Endothelial cell (in vitro differentiated cells): Measurements from ENCODE around the gene LIM2. TPM values are rescaled to one million over a fixed set of nuclear protein-coding genes. Genes with fewer than 3 reads are reported as not detected.

Source experiments
- DNase-seq: peaks from one replicate; pipeline ENCODE4 v3.0.0; 2021; ENCODE audit warnings: low spot score
- H3K27ac Mint-ChIP-seq: one replicate; pipeline ENCODE4 v1.8.0; 2021; ENCODE audit warnings: mixed read lengths, inconsistent platforms; ENCODE audit not compliant: unreplicated experiment
- H3K27me3 Mint-ChIP-seq: one replicate; pipeline ENCODE4 v1.8.0; 2021; ENCODE audit warnings: mild to moderate bottlenecking, moderate library complexity, mixed read lengths, inconsistent platforms; ENCODE audit not compliant: unreplicated experiment
- H3K36me3 Mint-ChIP-seq: one replicate; pipeline ENCODE4 v1.8.0; 2021; ENCODE audit warnings: mild to moderate bottlenecking, low read depth, mixed read lengths, inconsistent platforms; ENCODE audit not compliant: unreplicated experiment
- H3K4me1 Mint-ChIP-seq: one replicate; pipeline ENCODE4 v1.8.0; 2021; ENCODE audit warnings: mild to moderate bottlenecking, mixed read lengths, inconsistent platforms; ENCODE audit not compliant: unreplicated experiment
- H3K4me3 Mint-ChIP-seq: one replicate; pipeline ENCODE4 v1.8.0; 2021; ENCODE audit warnings: mild to moderate bottlenecking, mixed read lengths, inconsistent platforms; ENCODE audit not compliant: unreplicated experiment
- H3K9me3 Mint-ChIP-seq: one replicate; pipeline ENCODE4 v1.8.0; 2021; ENCODE audit warnings: mixed read lengths, inconsistent platforms; ENCODE audit not compliant: unreplicated experiment
- total RNA-seq: library from RNA; stranded (reverse); fragmentation: NEBNext Ultra II Directional; extraction: Animal tissue kit (Norgen Biotek cat#: 25700); gene quantifications from one replicate; pipeline ENCODE4 v1.2.1, GENCODE V29; 2021; ENCODE audit not compliant: unreplicated experiment
- TF ChIP-seq, protein P1 (sequence below): fragments of 200-600 bp; sonication (generic); IDR thresholded peaks from one replicate; pipeline ENCODE4 v1.5.0; 2021; ENCODE audit warnings: antibody characterized with exemption; ENCODE audit not compliant: unreplicated experiment

Gene LIM2
- total RNA-seq, 1 donor from 2014 or later: not detected

DNA sequence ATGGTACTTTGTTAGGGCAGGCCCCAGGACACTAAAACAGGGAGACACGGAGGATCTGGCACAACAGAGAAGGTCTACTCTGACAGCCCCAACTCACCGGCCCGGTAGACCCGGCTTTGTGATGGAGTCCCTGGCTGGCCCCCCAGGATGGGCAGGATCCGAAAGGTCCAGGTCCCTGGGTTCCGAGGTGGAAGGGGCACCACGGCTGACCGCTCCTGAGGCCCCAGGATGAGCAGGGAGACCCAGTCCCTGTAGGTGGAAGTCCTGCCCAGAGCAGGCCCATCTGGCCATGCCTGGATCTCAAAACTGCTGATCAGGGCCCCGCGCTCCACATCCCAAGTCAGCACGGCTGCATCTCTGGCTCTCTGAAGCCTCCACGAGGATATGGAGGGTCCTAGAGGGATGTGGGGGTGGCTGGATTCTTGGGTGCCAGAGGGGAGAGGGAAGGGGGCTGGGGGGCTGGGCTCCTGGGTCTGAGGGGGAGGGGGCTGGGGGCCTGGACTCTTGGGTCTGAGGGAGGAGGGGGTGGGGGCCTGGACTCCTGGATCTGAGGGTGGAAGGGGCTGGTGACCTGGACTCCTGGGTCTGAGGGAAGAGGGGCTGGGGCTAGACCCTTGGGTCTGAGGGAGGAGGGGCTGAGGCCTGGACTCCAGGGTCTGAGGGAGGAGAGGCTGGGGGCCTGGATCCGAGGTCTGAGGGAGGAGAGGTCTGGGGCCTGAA is 50.5 kb downstream of the LIM2 start:
- TF ChIP-seq, protein P1, sequence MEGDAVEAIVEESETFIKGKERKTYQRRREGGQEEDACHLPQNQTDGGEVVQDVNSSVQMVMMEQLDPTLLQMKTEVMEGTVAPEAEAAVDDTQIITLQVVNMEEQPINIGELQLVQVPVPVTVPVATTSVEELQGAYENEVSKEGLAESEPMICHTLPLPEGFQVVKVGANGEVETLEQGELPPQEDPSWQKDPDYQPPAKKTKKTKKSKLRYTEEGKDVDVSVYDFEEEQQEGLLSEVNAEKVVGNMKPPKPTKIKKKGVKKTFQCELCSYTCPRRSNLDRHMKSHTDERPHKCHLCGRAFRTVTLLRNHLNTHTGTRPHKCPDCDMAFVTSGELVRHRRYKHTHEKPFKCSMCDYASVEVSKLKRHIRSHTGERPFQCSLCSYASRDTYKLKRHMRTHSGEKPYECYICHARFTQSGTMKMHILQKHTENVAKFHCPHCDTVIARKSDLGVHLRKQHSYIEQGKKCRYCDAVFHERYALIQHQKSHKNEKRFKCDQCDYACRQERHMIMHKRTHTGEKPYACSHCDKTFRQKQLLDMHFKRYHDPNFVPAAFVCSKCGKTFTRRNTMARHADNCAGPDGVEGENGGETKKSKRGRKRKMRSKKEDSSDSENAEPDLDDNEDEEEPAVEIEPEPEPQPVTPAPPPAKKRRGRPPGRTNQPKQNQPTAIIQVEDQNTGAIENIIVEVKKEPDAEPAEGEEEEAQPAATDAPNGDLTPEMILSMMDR: no peak
- no peak for DNase-seq
- no peaks in the 10 kb centered on the region for H3K9me3 Mint-ChIP-seq

DNA sequence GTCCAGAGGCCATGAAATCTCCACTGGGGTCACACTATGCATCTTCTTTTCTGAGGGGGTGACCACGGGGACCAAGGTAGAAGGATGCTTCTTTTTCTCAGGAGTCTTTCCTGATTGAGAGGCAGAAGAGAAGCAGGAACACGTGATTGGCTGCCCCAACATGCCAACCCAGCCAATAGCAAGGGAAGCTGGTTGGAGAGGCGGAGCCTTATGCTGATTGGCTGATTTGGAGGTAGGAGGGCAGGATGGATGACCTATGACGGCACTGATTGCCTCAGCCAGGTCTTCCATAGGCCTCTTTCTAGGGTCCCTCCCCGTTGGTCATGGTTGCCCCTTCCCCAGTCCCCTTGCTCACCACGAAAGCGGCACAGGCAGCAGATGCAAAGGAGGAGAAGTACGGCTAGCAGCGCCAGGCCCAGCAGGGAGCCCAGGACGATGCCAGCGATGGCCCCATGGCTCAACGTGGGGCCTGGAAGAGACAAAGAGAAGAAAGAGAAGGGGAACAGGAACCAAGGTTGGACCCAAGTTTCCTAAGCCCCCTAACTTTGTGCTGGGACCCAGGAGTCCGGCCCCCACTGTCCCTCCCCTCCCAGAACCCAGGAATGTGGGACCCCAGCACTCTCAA is 53.8 kb downstream of the LIM2 start:
- Mint-ChIP-seq H3K9me3 (peaks cover 9% of the 10 kb centered on the region), H3K27me3 (peaks cover 11% of the 10 kb centered on the region)

More for the DNA sequence above, 50.5 kb downstream of the LIM2 start:
- H3K27me3 Mint-ChIP-seq: peaks cover 13% of the 10 kb centered on the region
- peaks cover 20% of the 10 kb centered on the region for H3K4me1 Mint-ChIP-seq
- H3K36me3 Mint-ChIP-seq: peaks cover 12% of the 10 kb centered on the region
- no peak overlapping the region for H3K27ac Mint-ChIP-seq
- H3K4me3 Mint-ChIP-seq: no peak overlapping the region

DNA sequence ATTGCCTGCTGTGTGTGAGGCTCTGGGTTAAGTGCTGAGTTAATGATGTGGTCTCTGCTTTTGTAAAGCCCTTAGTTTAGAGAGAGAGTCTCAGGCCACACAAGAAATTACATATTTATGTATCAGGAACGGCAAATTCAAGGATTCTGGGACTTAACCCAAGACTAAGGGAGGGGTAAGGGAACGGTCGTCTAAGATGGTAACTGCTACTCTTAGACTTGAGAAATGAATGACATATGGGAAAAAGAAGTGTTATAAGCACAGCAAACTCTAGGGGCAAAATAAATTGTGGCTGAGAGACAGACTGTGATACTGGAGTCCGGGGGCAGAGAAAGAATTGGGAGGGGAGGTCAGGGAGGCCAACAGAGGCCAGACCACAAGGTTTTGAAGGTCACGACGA is 56.1 kb downstream of the LIM2 start:
- H3K27ac Mint-ChIP-seq: no peak overlapping the region
- peak overlapping the region; percentile 66 for H3K4me3 Mint-ChIP-seq
- TF ChIP-seq, protein P1: no peak
- DNase-seq: no peak
- H3K27me3 Mint-ChIP-seq: peaks cover 11% of the 10 kb centered on the region
- H3K4me1 Mint-ChIP-seq: peaks cover 8% of the 10 kb centered on the region
- peaks cover 9% of the 10 kb centered on the region for H3K9me3 Mint-ChIP-seq
- H3K36me3 Mint-ChIP-seq: peaks cover 33% of the 10 kb centered on the region

More for the DNA sequence above, 53.8 kb downstream of the LIM2 start:
- Mint-ChIP-seq H3K4me3 (no peak overlapping the region), H3K4me1 (peaks cover 11% of the 10 kb centered on the region), H3K27ac (no peak overlapping the region), H3K36me3 (peaks cover 30% of the 10 kb centered on the region)
- DNase-seq: no peak
- TF ChIP-seq, protein P1: no peak

DNA sequence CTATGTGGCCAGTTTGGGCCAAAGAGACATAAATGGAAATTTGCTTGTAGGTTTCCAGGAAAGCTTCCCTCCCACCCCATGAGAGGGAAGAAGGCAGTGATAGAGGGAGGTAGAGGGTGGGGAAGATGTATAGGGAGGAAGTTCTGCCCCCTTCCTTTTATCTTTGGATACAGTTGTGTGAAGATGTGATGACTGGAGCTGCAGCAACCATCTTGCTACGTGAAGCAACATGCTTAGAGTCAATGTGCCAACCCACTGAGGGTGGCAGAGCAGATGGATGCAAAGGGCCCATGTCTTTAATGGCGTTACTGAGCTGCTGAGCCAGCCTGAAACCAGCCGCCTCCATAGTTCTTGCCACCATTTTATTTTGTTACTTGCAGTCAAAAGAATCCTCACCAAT is 56.6 kb downstream of the LIM2 start:
- TF ChIP-seq, protein P1: no peak
- Mint-ChIP-seq H3K36me3 (peaks cover 34% of the 10 kb centered on the region), H3K27me3 (peaks cover 10% of the 10 kb centered on the region), H3K4me1 (peaks cover 8% of the 10 kb centered on the region), H3K27ac (no peak overlapping the region), H3K9me3 (peaks cover 9% of the 10 kb centered on the region), H3K4me3 (no peak overlapping the region)
- DNase-seq: no peak

DNA sequence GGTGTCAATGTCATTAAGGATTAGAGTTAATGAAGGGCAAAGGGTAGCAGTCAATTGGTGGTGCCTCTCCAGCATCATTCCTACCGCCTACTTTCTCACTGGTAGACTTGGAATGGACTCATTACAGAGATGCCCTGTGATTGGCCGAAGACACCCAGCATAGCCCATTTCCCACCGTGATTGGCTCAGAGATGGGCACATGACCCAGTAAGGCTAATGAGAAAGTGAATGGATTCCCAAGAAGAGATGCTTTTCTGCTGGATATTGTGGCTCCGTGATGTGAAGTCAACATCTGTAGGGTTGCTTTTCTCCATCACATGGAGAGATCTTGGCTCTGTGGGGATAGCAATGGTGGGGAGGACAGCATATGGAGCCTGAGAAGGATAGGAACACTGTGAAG is 57.4 kb downstream of the LIM2 start:
- H3K27me3 Mint-ChIP-seq: peaks cover 16% of the 10 kb centered on the region
- peak overlapping the region; percentile 80 for H3K4me3 Mint-ChIP-seq
- TF ChIP-seq, protein P1: no peak
- peaks cover 9% of the 10 kb centered on the region for H3K9me3 Mint-ChIP-seq
- no peak for DNase-seq
- peaks cover 42% of the 10 kb centered on the region for H3K36me3 Mint-ChIP-seq
- H3K27ac Mint-ChIP-seq: no peak overlapping the region
- peaks cover 8% of the 10 kb centered on the region for H3K4me1 Mint-ChIP-seq
